ENCODE data around the gene IDUA.
A peak's percentile ranks its signal among the peaks of the same experiment; 100 is the strongest.

IDUA gene

DNA sequence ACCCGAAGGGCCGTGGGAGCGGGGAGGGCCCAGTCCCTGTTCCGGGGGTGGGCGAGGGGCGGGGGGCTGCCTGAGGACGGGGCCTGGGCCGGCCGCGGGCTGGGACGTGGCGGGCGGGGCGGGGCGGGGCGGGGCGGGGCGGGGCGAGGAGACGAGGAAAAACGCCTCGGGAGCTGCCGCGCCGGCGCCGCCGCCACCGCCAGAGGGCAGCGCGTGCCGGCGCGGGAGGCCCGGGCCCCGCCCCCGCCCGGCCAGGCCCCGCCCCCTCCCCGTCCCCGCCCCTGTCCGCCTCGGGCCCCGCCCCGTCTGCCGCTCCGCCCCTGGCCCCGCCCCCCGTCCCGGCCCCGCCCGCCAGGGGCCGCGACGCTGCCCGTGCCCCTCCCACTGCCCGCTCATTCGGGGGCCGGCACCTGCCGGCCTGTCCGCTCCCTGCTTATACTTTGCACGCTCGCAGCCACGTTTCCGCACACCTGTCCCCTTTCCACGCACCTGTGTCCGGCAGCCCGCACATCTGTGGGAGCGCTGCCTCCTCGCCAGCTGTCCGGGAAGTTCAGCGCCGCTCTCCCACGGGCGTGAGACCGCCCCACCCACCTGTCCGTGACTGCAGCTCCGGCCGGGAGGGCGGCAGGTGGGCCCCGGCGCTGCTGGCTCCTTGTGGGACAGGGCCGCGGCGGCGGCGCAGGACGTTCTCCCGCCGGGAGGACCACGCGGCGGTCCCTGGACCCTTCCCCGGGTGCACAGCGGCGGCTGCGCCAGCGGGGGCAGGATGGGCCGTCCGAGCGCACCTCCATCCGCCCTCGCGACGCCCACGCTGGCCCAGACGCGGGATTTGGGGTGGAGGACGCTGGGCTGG, 22.9 kb downstream of the IDUA start:
- H3K9ac ChIP-seq (ENCODE audit: low read depth, low read length): no peak overlapping the region; the same call in 1 of the 2 replicates
- no peak overlapping the region for H3K27ac ChIP-seq (ENCODE audit: low read depth, low read length)
- H3K9me3 ChIP-seq (ENCODE audit: insufficient read depth, low read depth, low read length): peaks cover 4% of the 10 kb centered on the region; the same call in 1 of the 2 replicates
- WGBS: 2% methylated on average over 87 of the region's 109 CpGs
- peak overlapping the region; percentile 58 for H3K4me3 ChIP-seq (ENCODE audit: low read length)
- no peaks in the 10 kb centered on the region for H3K36me3 ChIP-seq (ENCODE audit: insufficient read depth, low read length)
- H3K4me1 ChIP-seq (ENCODE audit: insufficient read depth, low read length): no peaks in the 10 kb centered on the region
- H3K27me3 ChIP-seq (ENCODE audit: insufficient read depth, low read length): peaks cover 71% of the 10 kb centered on the region

DNA sequence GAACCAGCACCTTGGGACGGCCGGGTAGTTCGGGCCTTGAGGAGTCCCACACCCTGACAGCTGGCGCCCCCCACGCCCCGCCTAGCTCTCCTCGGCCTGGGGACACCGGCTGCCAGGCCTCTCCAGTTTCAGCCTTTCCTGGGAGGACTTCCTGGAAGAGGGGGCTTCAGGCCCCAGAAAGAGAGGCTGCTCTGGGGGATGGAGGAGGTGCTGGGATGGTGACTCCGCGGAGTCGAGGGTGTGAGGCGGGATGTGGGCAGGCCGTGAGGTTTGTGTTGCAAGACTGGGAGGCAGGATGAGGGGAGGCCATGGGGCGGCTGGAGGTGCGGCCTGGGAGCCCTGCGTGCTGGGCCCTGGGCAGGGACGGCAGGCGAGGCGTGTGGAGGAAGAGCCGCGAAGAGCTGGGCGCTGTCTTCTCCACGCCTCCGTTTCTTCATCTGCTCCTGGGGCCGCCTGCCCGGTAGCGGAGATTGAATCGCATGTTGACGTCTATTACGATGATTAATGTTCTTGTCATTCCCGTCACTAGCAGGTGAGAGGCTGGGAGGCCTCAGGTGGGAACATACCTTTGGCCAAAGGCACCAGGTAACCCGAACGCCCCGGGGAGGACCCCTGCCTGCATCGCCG, 23.7 kb downstream of the IDUA start:
- H3K27me3 ChIP-seq (ENCODE audit: insufficient read depth, low read length): peaks cover 63% of the 10 kb centered on the region
- no peaks in the 10 kb centered on the region for H3K36me3 ChIP-seq (ENCODE audit: insufficient read depth, low read length)
- H3K9ac ChIP-seq (ENCODE audit: low read depth, low read length): no peak overlapping the region
- H3K4me3 ChIP-seq (ENCODE audit: low read length): peak overlapping the region; percentile 58; the same call in 1 of the 2 replicates
- H3K4me1 ChIP-seq (ENCODE audit: insufficient read depth, low read length): no peaks in the 10 kb centered on the region
- WGBS: 8% methylated on average over 36 of the region's 36 CpGs
- no peak overlapping the region for H3K27ac ChIP-seq (ENCODE audit: low read depth, low read length)
- H3K9me3 ChIP-seq (ENCODE audit: insufficient read depth, low read depth, low read length): peaks cover 4% of the 10 kb centered on the region; the same call in 1 of the 2 replicates

GRCh38 chr4:1011022-1011665, 24.3 kb downstream of the IDUA start, which contains the start of gene FGFRL1:
Gene FGFRL1 (plus strand): TSS chr4:1011626. CDS start chr4:1012486, 860 bp downstream.
- no peaks in the 10 kb centered on the region for H3K4me1 ChIP-seq (ENCODE audit: insufficient read depth, low read length)
- H3K9me3 ChIP-seq (ENCODE audit: insufficient read depth, low read depth, low read length): peaks cover 4% of the 10 kb centered on the region; the same call in 1 of the 2 replicates
- H3K27me3 ChIP-seq (ENCODE audit: insufficient read depth, low read length): peaks cover 59% of the 10 kb centered on the region
- H3K4me3 ChIP-seq (ENCODE audit: low read length): peak within 1 kb of the TSS; percentile 58
- 1% methylated on average over 85 of the region's 89 CpGs for WGBS
- H3K36me3 ChIP-seq (ENCODE audit: insufficient read depth, low read length): no peaks in the 10 kb centered on the region
- peak within 1 kb of the TSS; percentile 26; the same call in 1 of the 2 replicates for H3K9ac ChIP-seq (ENCODE audit: low read depth, low read length)
- no peak within 1 kb of the TSS for H3K27ac ChIP-seq (ENCODE audit: low read depth, low read length)

DNA sequence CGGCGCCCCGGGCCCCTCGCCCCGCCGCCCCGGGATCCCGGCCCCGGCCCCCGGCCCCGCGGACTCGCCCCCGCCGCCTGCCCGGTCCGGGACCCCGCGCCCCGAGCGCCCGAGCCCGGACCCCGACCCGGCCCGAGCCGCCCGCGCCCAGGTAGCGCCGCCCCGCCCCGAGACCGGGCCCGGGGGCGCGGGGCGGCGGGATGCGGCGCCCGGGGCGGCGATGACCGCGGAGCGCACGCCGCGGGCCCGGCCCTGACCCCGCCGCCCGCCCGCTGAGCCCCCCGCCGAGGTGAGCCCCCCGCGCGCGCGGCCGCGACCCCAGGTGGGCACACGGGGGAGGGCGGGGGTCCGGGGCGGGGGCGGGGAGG, 24.8 kb downstream of the IDUA start:
- H3K4me1 ChIP-seq (ENCODE audit: insufficient read depth, low read length): no peaks in the 10 kb centered on the region
- WGBS: 1% methylated on average over 53 of the region's 69 CpGs
- H3K36me3 ChIP-seq (ENCODE audit: insufficient read depth, low read length): no peaks in the 10 kb centered on the region
- no peak overlapping the region; the same call in 1 of the 2 replicates for H3K4me3 ChIP-seq (ENCODE audit: low read length)
- H3K9me3 ChIP-seq (ENCODE audit: insufficient read depth, low read depth, low read length): peaks cover 4% of the 10 kb centered on the region; the same call in 1 of the 2 replicates
- H3K9ac ChIP-seq (ENCODE audit: low read depth, low read length): no peak overlapping the region
- no peak overlapping the region for H3K27ac ChIP-seq (ENCODE audit: low read depth, low read length)
- H3K27me3 ChIP-seq (ENCODE audit: insufficient read depth, low read length): peaks cover 54% of the 10 kb centered on the region

- 5% methylated on average over 62 of the region's 69 CpGs for WGBS
- Histone ChIP-seq H3K4me1 (ENCODE audit: insufficient read depth, low read length) (no peaks in the 10 kb centered on the region), H3K9ac (ENCODE audit: low read depth, low read length) (peak overlapping the region; percentile 26; the same call in 1 of the 2 replicates), H3K4me3 (ENCODE audit: low read length) (peak overlapping the region; percentile 49), H3K36me3 (ENCODE audit: insufficient read depth, low read length) (no peaks in the 10 kb centered on the region), H3K9me3 (ENCODE audit: insufficient read depth, low read depth, low read length) (no peaks in the 10 kb centered on the region), H3K27ac (ENCODE audit: low read depth, low read length) (no peak overlapping the region), H3K27me3 (ENCODE audit: insufficient read depth, low read length) (peaks cover 48% of the 10 kb centered on the region)
These were observed 25.3 kb downstream of the IDUA start for GRCh38 chr4:1012034-1012739.

GRCh38 chr4:1013225-1014073, 26.6 kb downstream of the IDUA start:
- no peak overlapping the region for H3K27ac ChIP-seq (ENCODE audit: low read depth, low read length)
- no peaks in the 10 kb centered on the region for H3K4me1 ChIP-seq (ENCODE audit: insufficient read depth, low read length)

GRCh38 chr4:1014291-1015167, 27.7 kb downstream of the IDUA start:
- H3K4me3 ChIP-seq (ENCODE audit: low read length): no peak overlapping the region
- 82% methylated on average over 36 of the region's 36 CpGs for WGBS
- H3K4me1 ChIP-seq (ENCODE audit: insufficient read depth, low read length): no peaks in the 10 kb centered on the region
- 0 out of 2 replicates have a peak overlapping the region, but pooled peaks have one; percentile 8 for H3K27ac ChIP-seq (ENCODE audit: low read depth, low read length)
- no peaks in the 10 kb centered on the region for H3K36me3 ChIP-seq (ENCODE audit: insufficient read depth, low read length)
- no peaks in the 10 kb centered on the region for H3K9me3 ChIP-seq (ENCODE audit: insufficient read depth, low read depth, low read length)
- peaks cover 26% of the 10 kb centered on the region for H3K27me3 ChIP-seq (ENCODE audit: insufficient read depth, low read length)
- no peak overlapping the region for H3K9ac ChIP-seq (ENCODE audit: low read depth, low read length)

More at GRCh38 chr4:1013225-1014073, 26.6 kb downstream of the IDUA start:
- no peaks in the 10 kb centered on the region for H3K9me3 ChIP-seq (ENCODE audit: insufficient read depth, low read depth, low read length)
- H3K36me3 ChIP-seq (ENCODE audit: insufficient read depth, low read length): no peaks in the 10 kb centered on the region
- no peak overlapping the region for H3K9ac ChIP-seq (ENCODE audit: low read depth, low read length)
- no peak overlapping the region for H3K4me3 ChIP-seq (ENCODE audit: low read length)
- WGBS: 95% methylated on average over 43 of the region's 43 CpGs
- peaks cover 36% of the 10 kb centered on the region for H3K27me3 ChIP-seq (ENCODE audit: insufficient read depth, low read length)

DNA sequence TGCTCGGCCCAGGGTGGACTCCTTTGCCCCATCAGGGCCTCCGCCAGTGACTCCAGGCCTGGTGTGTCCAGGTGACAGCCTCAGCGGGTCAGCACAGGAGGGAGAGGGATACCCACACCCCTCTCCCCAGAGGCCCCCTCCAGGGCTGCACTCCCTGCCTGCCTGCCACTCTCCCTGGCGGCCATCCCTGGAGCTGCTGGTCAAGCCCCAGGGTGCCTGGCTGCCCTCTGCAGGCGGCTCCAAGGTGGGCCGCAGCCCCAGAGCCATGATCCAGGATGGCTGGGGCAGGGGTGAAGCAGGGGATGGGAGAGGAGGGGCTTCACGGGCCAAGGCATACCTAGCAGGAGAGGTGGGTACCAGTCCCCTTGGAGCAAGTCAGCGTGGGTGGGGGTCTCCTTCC, 28.3 kb downstream of the IDUA start:
- Histone ChIP-seq H3K4me1 (ENCODE audit: insufficient read depth, low read length) (no peaks in the 10 kb centered on the region), H3K27me3 (ENCODE audit: insufficient read depth, low read length) (peaks cover 21% of the 10 kb centered on the region), H3K27ac (ENCODE audit: low read depth, low read length) (0 out of 2 replicates have a peak overlapping the region, but pooled peaks have one; percentile 8), H3K36me3 (ENCODE audit: insufficient read depth, low read length) (no peaks in the 10 kb centered on the region), H3K4me3 (ENCODE audit: low read length) (no peak overlapping the region), H3K9me3 (ENCODE audit: insufficient read depth, low read depth, low read length) (no peaks in the 10 kb centered on the region), H3K9ac (ENCODE audit: low read depth, low read length) (no peak overlapping the region)
- whole genome bisulfite sequencing: 82% methylated on average over 8 of the region's 8 CpGs

DNA sequence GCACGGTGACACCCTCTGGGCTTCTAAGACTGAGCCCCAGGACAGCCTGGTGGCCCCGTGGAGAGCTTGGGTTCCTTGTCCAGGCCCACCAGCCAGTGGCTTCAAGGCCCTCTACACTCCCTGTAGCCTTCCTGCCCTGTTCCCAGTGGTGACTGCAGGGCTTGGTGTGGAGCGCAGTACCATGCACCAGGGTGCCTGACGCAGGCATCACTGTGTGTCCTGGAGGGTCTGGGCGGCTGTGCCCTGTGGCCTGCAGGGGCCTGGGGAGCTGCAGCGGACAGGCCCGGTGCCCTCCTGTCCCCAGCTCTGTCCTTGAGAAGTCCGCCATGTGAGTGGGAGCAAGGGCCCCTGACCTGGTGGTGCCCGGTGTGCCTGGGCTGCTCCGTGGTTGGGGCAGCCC, 28.9 kb downstream of the IDUA start:
- Histone ChIP-seq H3K27me3 (ENCODE audit: insufficient read depth, low read length) (peaks cover 15% of the 10 kb centered on the region), H3K4me3 (ENCODE audit: low read length) (no peak overlapping the region), H3K36me3 (ENCODE audit: insufficient read depth, low read length) (no peaks in the 10 kb centered on the region), H3K9me3 (ENCODE audit: insufficient read depth, low read depth, low read length) (no peaks in the 10 kb centered on the region), H3K27ac (ENCODE audit: low read depth, low read length) (no peak overlapping the region), H3K9ac (ENCODE audit: low read depth, low read length) (no peak overlapping the region), H3K4me1 (ENCODE audit: insufficient read depth, low read length) (no peaks in the 10 kb centered on the region)
- 94% methylated on average over 10 of the region's 10 CpGs for WGBS
